Loucy (cell line): ENCODE data around the gene GPATCH4.

ENCODE experiments used
- H2AFZ ChIP-seq: fragments of 200-600 bp; sonication (generic); 2 replicates; pipeline ENCODE4 v1.6.0; 2016; ENCODE audit warnings: antibody characterized with exemption, mild to moderate bottlenecking, low read length, moderate library complexity
- H3F3A ChIP-seq: fragments of 200-600 bp; 2 replicates; pipeline ENCODE4 v1.6.0; 2016; ENCODE audit warnings: antibody characterized with exemption, low read depth, mild to moderate bottlenecking
- H3K27me3 ChIP-seq: fragments of 200-600 bp; sonication (generic); 2 replicates; pipeline ENCODE4 v1.6.1; 2014; ENCODE audit warnings: low read length, mild to moderate bottlenecking; ENCODE audit not compliant: insufficient read depth, poor library complexity, severe bottlenecking
- H3K36me3 ChIP-seq: fragments of 200-600 bp; sonication (generic); 2 replicates; pipeline ENCODE4 v1.6.1; 2016; ENCODE audit warnings: low read length; ENCODE audit not compliant: insufficient read depth
- H3K4me1 ChIP-seq: fragments of 200-600 bp; sonication (generic); 2 replicates; pipeline ENCODE4 v1.5.1; 2014; ENCODE audit warnings: low read length, mild to moderate bottlenecking; ENCODE audit not compliant: insufficient read depth, poor library complexity, severe bottlenecking
- H3K4me2 ChIP-seq: fragments of 200-600 bp; sonication (generic); 2 replicates; pipeline ENCODE4 v1.6.0; 2014; ENCODE audit warnings: antibody characterized with exemption, low read length, low read depth, mild to moderate bottlenecking; ENCODE audit not compliant: poor library complexity, severe bottlenecking
- H3K4me3 ChIP-seq: fragments of 200-600 bp; sonication (generic); 2 replicates; pipeline ENCODE4 v1.5.1; 2014; ENCODE audit warnings: low read length, mild to moderate bottlenecking, mixed read lengths; ENCODE audit not compliant: poor library complexity, severe bottlenecking
- H3K79me2 ChIP-seq: fragments of 200-600 bp; sonication (generic); 2 replicates; pipeline ENCODE4 v1.6.1; 2014; ENCODE audit warnings: low read length; ENCODE audit not compliant: insufficient read depth
- H3K9ac ChIP-seq: fragments of 200-600 bp; sonication (generic); 2 replicates; pipeline ENCODE4 v1.6.0; 2014; ENCODE audit warnings: mild to moderate bottlenecking, low read depth, low read length, moderate library complexity; ENCODE audit not compliant: poor library complexity, severe bottlenecking
- H3K9me2 ChIP-seq: fragments of 200-600 bp; sonication (generic); replicated peaks from 2 replicates; pipeline ENCODE4 v1.6.1; 2016; ENCODE audit warnings: low read depth, low read length, mixed read lengths
- H3K9me3 ChIP-seq: fragments of 200-600 bp; sonication (generic); 2 replicates; pipeline ENCODE4 v1.6.1; 2014; ENCODE audit warnings: mild to moderate bottlenecking, antibody characterized with exemption, low read length, low read depth; ENCODE audit not compliant: insufficient read depth
- H4K20me1 ChIP-seq: fragments of 200-600 bp; sonication (generic); 2 replicates; pipeline ENCODE4 v1.6.0; 2014; ENCODE audit warnings: antibody characterized with exemption, low read length, mild to moderate bottlenecking; ENCODE audit not compliant: insufficient read depth, poor library complexity, severe bottlenecking
- CTCF ChIP-seq: fragments of 200-600 bp; sonication (generic); conservative IDR thresholded peaks from 2 replicates; pipeline ENCODE4 v1.5.1; 2014; ENCODE audit warnings: mild to moderate bottlenecking, antibody characterized with exemption, low read length
- EZH2phosphoT487 ChIP-seq: fragments of 200-600 bp; IDR thresholded peaks from 2 replicates; pipeline ENCODE4 v1.6.1; 2018; ENCODE audit warnings: antibody characterized with exemption, mild to moderate bottlenecking, moderate library complexity, borderline replicate concordance

GPATCH4 gene

DNA sequence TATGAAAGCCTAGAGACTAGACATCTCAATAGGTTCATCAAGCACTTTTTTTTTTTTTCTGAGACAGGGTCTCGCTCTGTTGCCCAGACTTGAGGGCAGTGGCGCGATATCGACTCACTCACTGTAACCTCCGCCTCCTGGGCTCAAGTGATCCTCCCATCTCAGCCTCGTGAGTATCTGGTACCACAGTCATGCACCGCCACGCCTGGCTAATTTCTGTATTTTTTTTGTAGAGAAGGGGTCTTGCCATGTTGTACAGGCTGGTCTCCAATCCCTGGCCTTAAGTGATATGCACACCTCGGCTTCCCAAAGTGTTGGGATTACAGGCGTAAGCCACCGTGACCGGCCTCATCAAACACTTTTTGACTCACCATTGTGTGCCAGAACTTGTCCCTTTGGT is 613 bp upstream of the GPATCH4 start:
- H3K9ac ChIP-seq, result peak overlapping the region; percentile 78
- no peaks in the 10 kb centered on the region for H3F3A ChIP-seq
- H3K27me3 ChIP-seq, result no peaks in the 10 kb centered on the region
- H3K4me3 ChIP-seq, result peak overlapping the region; percentile 93
- no peaks in the 10 kb centered on the region for H4K20me1 ChIP-seq
- H3K9me2 ChIP-seq, result no peaks in the 10 kb centered on the region
- H3K79me2 ChIP-seq, result peaks cover 21% of the 10 kb centered on the region
- no peaks in the 10 kb centered on the region for H3K9me3 ChIP-seq
- peak overlapping the region; percentile 100 for H2AFZ ChIP-seq
- peaks cover 13% of the 10 kb centered on the region; the same call in 1 of the 2 replicates for H3K36me3 ChIP-seq
- peak overlapping the region; percentile 90 for H3K4me2 ChIP-seq
- H3K4me1 ChIP-seq, result peaks cover 9% of the 10 kb centered on the region
- TF ChIP-seq CTCF, result no peak

DNA sequence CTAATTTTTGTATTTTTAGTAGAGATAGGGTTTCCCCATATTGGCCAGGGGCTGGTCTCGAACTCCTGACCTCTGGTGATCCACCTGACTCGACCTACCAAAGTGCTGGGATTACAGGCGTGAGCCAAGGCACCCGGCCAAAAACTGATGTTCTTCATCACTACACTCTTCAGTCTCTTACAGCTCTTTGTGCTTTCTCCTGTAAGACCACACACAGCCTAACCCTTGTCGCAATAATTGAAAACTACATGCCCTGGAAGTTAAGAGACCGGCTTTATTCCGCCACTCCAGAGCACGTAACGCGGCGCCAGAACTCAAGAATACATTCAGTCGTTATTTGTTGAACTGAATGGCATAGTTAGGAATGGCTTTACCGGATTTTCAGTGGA is 552 bp downstream of the GPATCH4 start:
- peaks cover 21% of the 10 kb centered on the region for H3K79me2 ChIP-seq
- H3K4me3 ChIP-seq, result peak overlapping the region; percentile 93
- no peak for TF ChIP-seq CTCF
- no peak for TF ChIP-seq EZH2phosphoT487
- H3K9me2 ChIP-seq, result no peaks in the 10 kb centered on the region
- peaks cover 9% of the 10 kb centered on the region for H3K4me1 ChIP-seq
- H3K4me2 ChIP-seq, result peak overlapping the region; percentile 90
- peak overlapping the region; percentile 78 for H3K9ac ChIP-seq
- peak overlapping the region; percentile 100 for H2AFZ ChIP-seq
- no peaks in the 10 kb centered on the region for H4K20me1 ChIP-seq
- no peaks in the 10 kb centered on the region for H3K9me3 ChIP-seq
- no peaks in the 10 kb centered on the region for H3F3A ChIP-seq
- H3K36me3 ChIP-seq, result peaks cover 22% of the 10 kb centered on the region; the same call in 1 of the 2 replicates
- no peaks in the 10 kb centered on the region for H3K27me3 ChIP-seq

DNA sequence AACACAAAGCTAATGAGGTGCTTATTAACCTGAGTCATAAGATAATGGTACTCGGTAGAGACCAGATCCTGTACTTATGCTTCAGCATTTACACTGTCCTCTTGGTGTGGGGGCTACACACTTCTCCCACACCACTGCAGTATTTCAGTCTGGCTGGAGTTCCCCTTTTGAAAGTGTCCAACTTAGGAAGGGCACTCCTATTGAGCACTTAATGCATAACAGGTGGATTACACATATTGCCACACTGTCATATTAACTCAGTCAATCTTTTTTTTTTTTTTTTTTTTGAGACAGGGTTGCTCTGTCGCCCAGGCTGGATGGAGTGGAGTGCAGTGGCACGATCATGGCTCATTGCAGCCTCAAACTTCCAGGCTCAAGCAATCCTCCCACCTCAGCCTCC is 1.5 kb downstream of the GPATCH4 start:
- H3K9ac ChIP-seq, result peak overlapping the region; percentile 78

More for the DNA sequence above, 1.5 kb downstream of the GPATCH4 start:
- Histone ChIP-seq H3K79me2 (peaks cover 21% of the 10 kb centered on the region), H3K36me3 (peaks cover 22% of the 10 kb centered on the region; the same call in 1 of the 2 replicates), H3K4me2 (peak overlapping the region; percentile 90), H3K4me3 (peak overlapping the region; percentile 93), H3K4me1 (peaks cover 9% of the 10 kb centered on the region), H3K9me3 (no peaks in the 10 kb centered on the region), H2AFZ (no peak overlapping the region), H3F3A (no peaks in the 10 kb centered on the region), H3K9me2 (no peaks in the 10 kb centered on the region), H4K20me1 (no peaks in the 10 kb centered on the region), H3K27me3 (no peaks in the 10 kb centered on the region)
- TF ChIP-seq EZH2phosphoT487, result no peak
- peak; percentile 42 for TF ChIP-seq CTCF
